SK-N-SH treated with all-trans-retinoic acid at 6 μM for 48 hours (cell line): ENCODE measurements around the gene SMAD4.

Experiments used
- ARNTL ChIP-seq: fragments of 450-650 bp; formaldehyde crosslinking; IDR thresholded peaks from 2 replicates; pipeline ENCODE4 v1.5.0; 2020; ENCODE audit warnings: low read depth, mild to moderate bottlenecking, moderate library complexity, borderline replicate concordance
- ISL1 ChIP-seq: fragments of 250-450 bp; sonication (Bioruptor Pico); IDR thresholded peaks from 2 replicates; pipeline ENCODE4 v2.1.2; 2022; ENCODE audit warnings: mild to moderate bottlenecking, moderate library complexity
- PATZ1 ChIP-seq: fragments of 250-450 bp; sonication (Bioruptor Pico); IDR thresholded peaks from 2 replicates; pipeline ENCODE4 v1.8.0; 2020; ENCODE audit warnings: mild to moderate bottlenecking, moderate library complexity, borderline replicate concordance
- PPARA ChIP-seq: fragments of 250-450 bp; sonication (Bioruptor Pico); IDR thresholded peaks from 2 replicates; pipeline ENCODE4 v1.5.0; 2020; ENCODE audit warnings: mild to moderate bottlenecking, borderline replicate concordance
- TCF4 ChIP-seq: fragments of 250-450 bp; sonication (Bioruptor Pico); IDR thresholded peaks from 2 replicates; pipeline ENCODE4 v1.8.0; 2021; ENCODE audit warnings: mild to moderate bottlenecking, moderate library complexity, borderline replicate concordance

GRCh38 chr18:51009072-51009471 lies 20.9 kb upstream of the SMAD4 start:
- TF ChIP-seq PATZ1 (CRISPR knock-in tag) (no peak), ARNTL (no peak), PPARA (CRISPR knock-in tag) (no peak), ISL1 (CRISPR knock-in tag) (no peak), TCF4 (CRISPR knock-in tag) (no peak)
